K562 (cell line): ENCODE data around the gene MYADML2. TPM values are rescaled to one million over a fixed set of nuclear protein-coding genes. Genes with fewer than 3 reads are reported as not detected.

Experiments used
- CCNT2 ChIP-seq: IDR thresholded peaks from 2 replicates; pipeline ENCODE4 v1.6.1; 2011; ENCODE audit warnings: borderline replicate concordance, low read depth, mild to moderate bottlenecking, moderate library complexity, mixed read lengths, low read length; ENCODE audit not compliant: insufficient read length; ENCODE audit errors: extremely low read depth
- CXXC5 ChIP-seq: fragments of 250-450 bp; sonication (Bioruptor Pico); IDR thresholded peaks from 2 replicates; pipeline ENCODE4 v1.8.0; 2022; ENCODE audit warnings: inconsistent platforms, mild to moderate bottlenecking, moderate library complexity
- IRF1 ChIP-seq: sonication (generic); formaldehyde crosslinking; IDR thresholded peaks from 2 replicates; pipeline ENCODE4 v1.8.0; 2022; ENCODE audit warnings: missing genetic modification reagents, mild to moderate bottlenecking, borderline replicate concordance
- KLF13 ChIP-seq: fragments of 450-650 bp; IDR thresholded peaks from 2 replicates; pipeline ENCODE4 v1.6.1; 2016; ENCODE audit warnings: missing genetic modification characterization, low read depth, mild to moderate bottlenecking, missing compliant biosample characterization, moderate library complexity, borderline replicate concordance
- LCOR ChIP-seq: sonication (generic); formaldehyde crosslinking; IDR thresholded peaks from 2 replicates; pipeline ENCODE4 v1.8.0; 2022; ENCODE audit warnings: mild to moderate bottlenecking, missing genetic modification reagents
- MAFF ChIP-seq: IDR thresholded peaks from 2 replicates; pipeline ENCODE4 v1.6.1; 2012; ENCODE audit warnings: low read length, improper control_type of control experiment
- MCM7 ChIP-seq, 2 experiments: fragments of 450-650 bp; IDR thresholded peaks; 2 replicates each; pipeline ENCODE4 v1.6.1; 2016 to 2018
- MEIS2 ChIP-seq: fragments of 450-650 bp; IDR thresholded peaks from 2 replicates; pipeline ENCODE4 v1.6.1; 2014; ENCODE audit warnings: mild to moderate bottlenecking; ENCODE audit not compliant: partially characterized antibody
- MITF ChIP-seq: IDR thresholded peaks from 2 replicates; pipeline ENCODE4 v1.6.1; 2014; ENCODE audit warnings: antibody characterized with exemption
- NCOA4 ChIP-seq: fragments of 450-650 bp; IDR thresholded peaks from 2 replicates; pipeline ENCODE4 v1.6.1; 2018; ENCODE audit warnings: mild to moderate bottlenecking; ENCODE audit not compliant: partially characterized antibody
- NCOR1 ChIP-seq: fragments of 450-650 bp; IDR thresholded peaks from 2 replicates; pipeline ENCODE4 v1.6.1; 2016; ENCODE audit warnings: mild to moderate bottlenecking, moderate library complexity
- NELFE ChIP-seq: IDR thresholded peaks from 2 replicates; pipeline ENCODE4 v1.6.1; 2011; ENCODE audit warnings: mild to moderate bottlenecking; ENCODE audit not compliant: insufficient read depth, insufficient read length
- PHB2 ChIP-seq: fragments of 450-650 bp; IDR thresholded peaks from 2 replicates; pipeline ENCODE4 v1.6.1; 2017; ENCODE audit warnings: low read depth
- PHF20 ChIP-seq: fragments of 450-650 bp; IDR thresholded peaks from 2 replicates; pipeline ENCODE4 v1.6.1; 2018; ENCODE audit not compliant: partially characterized antibody
- POLR2AphosphoS2 ChIP-seq: IDR thresholded peaks from 2 replicates; pipeline ENCODE4 v1.6.1; 2012; ENCODE audit warnings: low read length, improper control_type of control experiment
- RBBP5 ChIP-seq: fragments of 200-600 bp; sonication (generic); IDR thresholded peaks from 2 replicates; pipeline ENCODE4 v1.6.1; 2012; ENCODE audit warnings: borderline replicate concordance, mild to moderate bottlenecking, low read length, control low read depth, inconsistent platforms; ENCODE audit not compliant: insufficient read depth, poor library complexity, severe bottlenecking
- SMAD1 ChIP-seq: fragments of 150-350 bp; IDR thresholded peaks from 2 replicates; pipeline ENCODE4 v1.6.1; 2014; ENCODE audit warnings: low read length, low read depth; ENCODE audit not compliant: partially characterized antibody
- SP1 ChIP-seq: sonication (generic); formaldehyde crosslinking; IDR thresholded peaks from 2 replicates; pipeline ENCODE4 v1.8.1; 2022; ENCODE audit warnings: mild to moderate bottlenecking, missing genetic modification reagents
- STAG1 ChIP-seq: sonication (generic); formaldehyde crosslinking; IDR thresholded peaks from 2 replicates; pipeline ENCODE4 v1.5.0; 2020; ENCODE audit warnings: missing genetic modification reagents, borderline replicate concordance
- THAP7 ChIP-seq: fragments of 250-450 bp; sonication (Bioruptor Pico); IDR thresholded peaks from 2 replicates; pipeline ENCODE4 v1.5.0; 2021
- TRIM24 ChIP-seq, 2 experiments: fragments of 450-650 bp; IDR thresholded peaks; 2 replicates each; pipeline ENCODE4 v1.6.1; 2016
- ZBTB9 ChIP-seq: fragments of 450-650 bp; formaldehyde crosslinking; IDR thresholded peaks from 2 replicates; pipeline ENCODE4 v1.4.0; 2020; ENCODE audit warnings: mild to moderate bottlenecking, moderate library complexity
- ZNF311 ChIP-seq: fragments of 250-450 bp; sonication (Bioruptor Pico); IDR thresholded peaks from 2 replicates; pipeline ENCODE4 v1.4.0; 2020; ENCODE audit warnings: mild to moderate bottlenecking, moderate library complexity
- polyA plus RNA-seq, 8 experiments: library from polyadenylated mRNA; depleted of rRNA in 4 of 8; stranded (reverse) in 5 of 8; unstranded in 3 of 8; fragments of >200 nt; fragmentation: Nextera tagmentation in 2 of 8; fragmentation: Illumina TruSeq in 1 of 8; extraction: Ambion mirVana in 2 of 8; extraction: Trizol in 1 of 8; gene quantifications; 2 replicates each; pipeline versions ENCODE4 v1.2.1 to v1.2.3, GENCODE V29; 2011 to 2014; ENCODE audit warnings: inconsistent platforms in 1 of 8, missing spikeins in 1 of 8
- total RNA-seq, 7 experiments: library from RNA; depleted of rRNA in 6 of 7; stranded (reverse); fragments of >200 nt in 6 of 7; fragmentation: Illumina TruSeq in 2 of 7; extraction: Trizol in 2 of 7; gene quantifications; 2 replicates each; pipeline versions ENCODE4 v1.2.1 to v1.2.3, GENCODE V29; 2011 to 2021; ENCODE audit warnings: low replicate concordance in 1 of 7
- TF ChIP-seq, protein P1 (sequence below), 2 experiments: IDR thresholded peaks; 2 replicates each; pipeline ENCODE4 v1.6.1; 2011; ENCODE audit warnings: borderline replicate concordance in 1 of 2, control low read depth in 1 of 2, low read depth in 1 of 2, low read length in 1 of 2, mild to moderate bottlenecking in 1 of 2, mixed read lengths in 1 of 2, moderate library complexity in 1 of 2; ENCODE audit not compliant: insufficient read depth in 1 of 2, insufficient read length in 1 of 2, poor library complexity in 1 of 2, severe bottlenecking in 1 of 2; ENCODE audit errors: extremely low read depth in 1 of 2

MYADML2 gene
- total and polyA plus RNA-seq, 9 of the 15 experiments (the other 6 are each of a cell fraction or from before 2014, with no cell fraction given): not detected

DNA sequence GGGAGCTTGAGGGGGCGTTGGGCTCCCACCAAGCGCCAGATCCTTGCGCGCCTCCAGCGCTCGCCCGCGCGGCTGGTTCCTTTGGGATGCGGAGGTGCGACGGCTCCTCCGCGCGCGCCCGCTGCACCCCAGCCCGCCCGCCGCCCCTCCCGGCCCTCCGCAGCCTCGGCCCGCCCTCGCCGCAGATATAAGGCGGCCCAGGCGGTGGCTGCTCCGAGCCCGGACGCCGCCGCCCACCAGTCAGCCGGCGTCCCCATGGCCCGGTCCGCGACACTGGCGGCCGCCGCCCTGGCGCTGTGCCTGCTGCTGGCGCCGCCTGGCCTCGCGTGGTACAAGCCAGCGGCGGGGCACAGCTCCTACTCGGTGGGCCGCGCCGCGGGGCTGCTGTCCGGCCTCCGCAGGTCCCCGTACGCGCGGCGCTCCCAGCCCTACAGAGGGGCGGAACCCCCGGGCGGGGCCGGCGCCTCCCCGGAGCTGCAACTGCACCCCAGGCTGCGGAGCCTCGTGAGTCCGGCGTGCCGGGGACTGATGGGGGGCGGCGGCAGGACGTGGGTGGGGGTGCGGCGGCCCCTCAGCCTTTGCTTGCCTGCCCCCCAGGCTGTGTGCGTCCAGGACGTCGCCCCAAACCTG, 44.9 kb downstream of the MYADML2 start, which contains the start of gene NPB (continued):
- TF ChIP-seq CCNT2 (peak; percentile 91), POLR2AphosphoS2 (no peak), SMAD1 (no peak), ZBTB9 (CRISPR knock-in tag) (no peak), NELFE (no peak), MEIS2 (no peak), PHB2 (no peak), ZNF311 (CRISPR knock-in tag) (no peak), STAG1 (CRISPR knock-in tag) (no peak), RBBP5 (no peak), MITF (no peak), MAFF (no peak), KLF13 (peak; percentile 30; the same call in 1 of the 2 replicates), NCOA4 (no peak), MCM7 (IDR thresholded peaks at IDR 0.05) (no peak), IRF1 (CRISPR knock-in tag) (no peak), THAP7 (CRISPR knock-in tag) (peak; percentile 78; the same call in 1 of the 2 replicates), LCOR (CRISPR knock-in tag) (no peak), SP1 (CRISPR knock-in tag) (no peak), TRIM24 (IDR thresholded peaks at IDR 0.05) (no peak), NCOR1 (no peak), CXXC5 (CRISPR knock-in tag) (peak; percentile 75), PHF20 (no peak)
- TF ChIP-seq, protein P1, sequence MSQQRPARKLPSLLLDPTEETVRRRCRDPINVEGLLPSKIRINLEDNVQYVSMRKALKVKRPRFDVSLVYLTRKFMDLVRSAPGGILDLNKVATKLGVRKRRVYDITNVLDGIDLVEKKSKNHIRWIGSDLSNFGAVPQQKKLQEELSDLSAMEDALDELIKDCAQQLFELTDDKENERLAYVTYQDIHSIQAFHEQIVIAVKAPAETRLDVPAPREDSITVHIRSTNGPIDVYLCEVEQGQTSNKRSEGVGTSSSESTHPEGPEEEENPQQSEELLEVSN (IDR thresholded peaks at IDR 0.05; ENCODE audit: borderline replicate concordance in 1 of 2, extremely low read depth in 1 of 2, insufficient read depth in 1 of 2, insufficient read length in 1 of 2, low read depth in 1 of 2, low read length in 1 of 2, poor library complexity in 1 of 2, severe bottlenecking in 1 of 2): peak; percentile 18 to 76
